Measurements from ENCODE around the gene NFXL1.

NFXL1 gene

DNA sequence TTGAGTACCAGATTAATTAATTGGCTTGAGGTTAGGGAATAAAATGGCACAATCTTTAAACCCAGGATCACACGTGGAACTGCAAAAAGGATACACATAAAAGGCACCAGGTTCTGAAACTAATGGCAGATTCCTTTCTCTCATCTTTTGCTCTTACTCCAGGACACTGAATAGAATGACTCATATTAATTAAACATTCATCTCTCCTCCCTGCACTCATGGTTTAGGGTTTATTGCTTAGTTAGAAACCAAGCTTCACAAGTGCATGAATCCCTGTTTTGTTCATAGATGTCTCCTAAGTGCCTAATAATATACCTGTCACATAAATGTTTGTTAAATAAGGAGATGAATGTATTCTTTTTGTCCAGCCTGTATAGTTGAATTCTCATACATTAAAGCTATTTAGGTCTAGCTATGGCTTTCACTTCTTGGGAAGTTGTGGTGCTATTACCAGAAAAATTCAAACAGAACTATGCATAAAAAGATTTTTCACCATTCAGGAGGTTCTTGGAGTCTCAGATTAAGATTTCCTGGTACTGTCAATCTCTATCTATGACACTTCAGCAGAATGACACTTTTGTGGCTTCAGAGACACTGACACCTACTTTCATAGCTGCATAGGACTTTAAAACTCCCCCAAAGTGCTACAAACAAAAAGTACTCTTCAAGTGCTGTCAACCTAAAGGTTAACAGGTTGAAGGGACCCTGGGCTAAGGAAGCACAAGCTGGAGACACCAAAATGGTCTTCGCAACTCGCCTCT lies 83.9 kb downstream of the NFXL1 start:
- no peak for DNase-seq

DNA sequence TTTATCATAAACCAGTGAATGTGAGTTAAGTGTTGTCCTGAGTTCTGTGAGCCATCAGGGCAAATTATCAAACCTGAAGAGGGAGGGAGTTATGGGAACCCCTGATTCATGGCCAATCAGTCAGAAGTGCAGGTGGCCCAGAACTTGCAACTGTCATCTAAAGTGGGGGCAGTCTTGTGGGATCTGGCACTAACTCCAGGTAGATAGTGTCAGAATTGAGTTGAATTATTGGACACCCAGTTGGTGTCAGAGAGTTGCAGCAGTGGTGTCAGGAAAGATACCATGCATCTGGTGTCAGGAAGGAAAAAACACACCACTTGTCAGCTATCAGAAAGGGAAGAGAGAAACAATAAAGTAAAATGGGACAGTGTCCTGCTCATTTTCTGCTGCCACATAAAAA lies 84.9 kb downstream of the NFXL1 start:
- no peak for DNase-seq

DNA sequence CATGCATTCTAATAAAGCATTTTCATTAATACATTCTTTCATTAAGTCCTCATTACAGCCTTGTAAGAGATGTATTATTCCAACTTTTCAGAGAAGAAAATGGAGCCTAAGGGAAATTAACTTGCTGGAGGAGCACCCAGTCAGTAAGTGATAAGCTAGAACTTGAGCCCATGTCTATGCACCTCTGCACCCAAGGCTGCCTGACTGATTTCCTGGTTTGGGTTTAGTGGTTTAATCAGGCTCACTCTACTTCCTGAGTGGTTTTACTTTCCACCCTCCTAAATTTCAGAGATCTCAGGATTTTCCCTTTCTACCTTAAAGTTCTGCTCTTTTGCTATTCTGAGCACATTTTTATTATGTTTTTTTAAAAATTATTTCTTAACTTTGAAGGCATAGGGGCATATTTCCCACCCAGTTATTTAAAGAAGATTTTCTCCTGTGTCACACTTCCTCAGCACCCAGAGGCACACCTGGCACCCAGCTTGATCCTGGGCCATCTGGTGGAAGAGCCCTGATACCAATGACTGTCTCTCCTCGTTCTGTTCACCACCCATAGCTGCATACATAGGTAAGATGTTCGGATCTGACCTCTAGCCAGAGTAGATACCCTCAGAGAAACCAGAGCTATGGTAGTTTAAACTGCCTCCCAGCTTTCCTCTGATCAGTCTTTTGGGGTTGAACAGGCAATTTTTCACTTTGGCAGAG lies 86.9 kb downstream of the NFXL1 start:
- no peak for DNase-seq

DNA sequence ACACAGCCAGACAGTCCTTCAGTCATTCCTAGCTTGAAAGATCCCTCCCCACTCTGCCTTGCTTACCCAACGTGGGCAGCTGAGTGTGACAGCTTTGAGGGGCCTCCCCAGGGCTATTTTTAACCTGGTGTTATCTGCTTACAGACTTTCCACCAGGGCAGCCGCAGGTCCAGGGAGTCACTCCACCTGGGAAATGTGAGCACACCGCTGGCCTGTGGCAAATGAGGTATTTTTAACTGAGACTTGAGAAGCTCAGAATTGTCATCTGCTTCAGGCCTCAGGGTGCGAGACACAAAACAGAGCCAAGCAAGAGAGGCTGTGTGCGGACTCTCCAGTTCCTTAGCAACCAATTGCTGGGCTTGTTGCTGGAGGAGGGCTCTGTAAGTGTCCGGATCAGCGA lies 89.5 kb downstream of the NFXL1 start:
- no peak for DNase-seq

DNA sequence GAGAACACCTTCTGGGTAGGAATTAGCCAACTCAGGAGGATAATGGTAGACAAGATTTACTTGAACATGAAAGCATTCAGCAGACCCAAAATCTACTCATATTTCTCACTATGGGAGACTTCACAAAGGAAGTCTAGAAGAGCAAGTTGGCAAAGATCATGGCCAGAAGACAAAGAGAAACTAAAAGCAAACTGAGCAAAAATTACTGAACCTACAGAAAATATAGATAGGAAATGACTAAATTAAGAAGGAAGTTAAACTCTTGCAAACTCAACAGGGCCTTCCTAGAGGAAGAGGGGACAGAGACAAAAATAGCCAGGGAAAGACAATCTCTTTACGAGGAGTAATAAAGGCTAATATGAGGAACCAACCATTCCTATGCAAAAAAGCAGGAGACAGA lies 95.2 kb downstream of the NFXL1 start:
- DNase-seq, result no peak

DNA sequence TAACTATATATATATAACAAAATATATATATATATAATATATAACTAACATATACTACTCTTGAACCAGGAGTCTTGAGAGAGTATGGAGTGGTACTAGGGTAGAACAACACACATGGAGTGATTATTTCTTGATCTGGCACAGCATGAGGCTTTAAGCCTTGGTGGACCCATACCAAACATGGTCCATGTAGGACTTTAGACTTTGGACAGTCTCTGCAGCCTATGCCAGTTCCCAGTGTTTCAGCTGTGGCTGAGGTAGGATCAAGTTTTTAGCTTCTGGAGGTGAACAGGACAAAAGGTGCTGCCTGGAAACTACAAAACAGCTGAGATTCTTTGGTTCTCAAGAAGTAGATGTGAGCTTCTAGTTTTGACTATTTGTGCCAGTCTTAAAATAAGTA lies 97.1 kb downstream of the NFXL1 start:
- DNase-seq, result no peak

DNA sequence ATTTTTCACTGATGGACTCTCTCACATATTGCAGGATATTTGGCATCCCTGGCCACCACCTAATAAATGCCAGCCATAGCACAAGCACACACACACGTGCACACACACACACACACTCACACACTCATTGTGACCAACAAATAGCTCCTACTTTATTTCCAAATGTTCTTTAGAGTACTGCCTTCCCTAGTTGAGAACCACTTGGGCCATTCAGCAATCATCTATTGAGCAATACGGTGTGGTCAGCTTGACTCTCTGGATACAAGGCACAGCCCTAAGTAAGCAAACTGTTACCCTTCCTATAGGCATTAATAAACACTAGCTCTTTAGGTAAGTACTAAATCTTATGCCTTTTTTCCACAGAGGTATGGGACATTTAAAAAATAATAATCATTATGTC lies 97.6 kb downstream of the NFXL1 start:
- DNase-seq, result no peak

DNA sequence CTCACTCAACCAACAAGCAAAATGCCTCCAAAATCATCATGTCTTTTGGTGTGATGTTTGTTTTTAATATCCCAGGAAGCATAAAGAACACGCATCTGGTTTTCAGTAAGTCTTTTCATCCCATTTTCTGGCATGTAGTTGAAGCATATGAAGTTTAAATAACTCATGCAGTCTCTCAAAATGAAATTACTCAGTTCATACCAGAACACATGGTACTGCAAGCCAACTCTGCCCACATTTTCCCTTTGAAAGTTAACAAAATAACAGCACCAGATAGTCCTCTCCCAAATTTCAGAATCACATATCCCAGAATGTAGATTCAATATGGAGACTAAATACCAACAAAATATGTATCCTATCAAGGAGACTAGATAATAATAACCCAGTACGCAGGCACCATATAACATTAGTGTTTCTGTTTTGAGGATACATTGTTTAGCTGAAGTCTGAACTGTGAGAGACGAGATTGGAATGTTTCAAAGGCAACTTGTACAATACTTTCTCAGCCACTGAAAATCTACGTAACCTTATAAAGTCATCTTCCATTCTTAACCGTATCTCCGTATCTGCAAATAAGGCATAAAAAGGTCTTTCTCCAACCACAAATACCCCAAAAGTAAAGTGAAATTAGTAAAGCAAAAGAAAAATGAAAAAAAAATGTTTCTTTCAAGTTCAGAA lies 99.6 kb downstream of the NFXL1 start:
- DNase-seq, result no peak

DNA sequence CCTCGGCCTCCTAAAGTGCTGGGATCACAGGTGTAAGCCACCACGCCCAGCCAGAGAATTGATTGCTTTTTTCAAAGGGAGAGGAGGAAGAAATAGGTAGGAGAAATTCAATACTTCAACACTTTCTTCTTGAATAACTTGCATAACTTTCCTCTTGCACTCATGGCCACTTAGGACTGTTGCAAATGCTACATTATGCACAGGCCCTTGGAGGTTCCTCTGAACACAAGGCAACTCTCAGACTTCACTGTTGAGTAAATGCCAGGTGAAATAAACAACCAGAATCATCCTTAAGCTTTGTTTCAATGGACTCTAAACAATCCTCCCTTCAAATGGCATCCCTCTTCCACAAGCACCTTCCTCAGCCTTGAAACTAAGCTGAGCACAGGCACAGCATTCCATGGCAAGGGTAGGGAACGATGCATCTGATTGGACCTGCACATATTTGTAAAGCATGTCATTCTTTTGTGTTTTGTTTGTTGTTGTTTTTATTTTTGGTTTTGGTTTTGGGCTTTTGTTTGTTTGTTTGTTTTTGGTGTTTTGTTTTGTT lies 104.7 kb downstream of the NFXL1 start:
- no peak for DNase-seq

DNA sequence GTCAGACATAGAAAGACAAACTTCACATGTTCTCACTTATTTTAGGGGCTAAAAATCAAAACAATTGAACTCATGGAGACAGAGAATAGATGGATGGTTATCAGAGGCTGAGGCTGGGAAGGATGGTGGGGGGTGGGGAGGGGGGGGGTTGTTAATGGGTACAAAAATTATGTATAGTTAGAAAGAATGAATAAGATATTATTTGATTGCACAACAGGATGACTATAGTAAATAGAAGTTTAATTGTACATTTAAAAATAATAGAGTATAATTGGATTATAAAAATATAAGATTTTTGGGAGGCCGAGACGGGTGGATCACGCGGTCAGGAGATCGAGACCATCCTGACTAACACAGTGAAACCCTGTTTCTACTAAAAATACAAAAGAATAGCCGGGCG lies 109.8 kb downstream of the NFXL1 start:
- DNase-seq, result no peak

DNA sequence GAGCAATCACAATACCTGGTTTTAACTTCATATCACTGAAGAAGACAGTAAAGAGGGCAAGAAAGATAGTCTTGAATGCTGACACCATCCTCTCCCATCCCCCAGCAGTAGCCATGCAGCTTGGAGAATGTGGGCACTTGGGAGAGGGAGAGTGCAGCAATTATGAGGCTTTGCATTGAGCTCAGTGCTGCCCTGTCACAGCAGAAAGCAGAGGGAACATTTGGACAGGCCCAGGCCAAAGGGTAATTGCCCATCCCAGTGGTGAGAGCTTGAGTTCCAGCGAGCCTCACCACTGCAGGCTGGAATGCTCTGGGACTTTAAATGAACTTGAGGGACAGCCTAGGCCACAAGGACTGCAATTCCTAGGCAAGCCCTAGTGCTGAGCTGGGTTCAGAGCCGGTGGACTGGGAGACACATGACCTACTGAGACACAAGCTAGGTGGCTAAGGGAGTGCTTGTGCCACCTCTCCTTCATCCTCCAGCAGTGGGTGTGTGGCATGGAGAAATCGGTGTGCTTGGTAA lies 112.8 kb downstream of the NFXL1 start:
- DNase-seq, result no peak

DNA sequence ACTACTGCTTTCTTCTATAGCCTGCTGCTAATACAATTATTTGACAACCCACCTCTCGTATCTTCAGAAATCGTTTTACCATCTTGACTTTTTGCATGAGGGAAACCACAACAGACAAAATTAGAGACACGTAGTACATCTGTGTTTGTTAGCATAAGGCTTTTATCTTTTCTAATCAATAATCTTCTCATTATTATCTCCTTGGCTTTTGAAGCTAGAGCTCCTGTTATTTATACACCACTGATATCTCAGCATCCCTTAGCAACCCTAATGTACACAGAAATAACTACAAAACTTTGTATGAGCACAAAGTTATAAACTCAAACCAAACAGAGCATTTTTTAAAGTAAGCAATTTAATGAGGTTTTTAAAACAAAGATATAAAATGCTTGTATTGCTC lies 116.2 kb downstream of the NFXL1 start:
- no peak for DNase-seq

All from T-helper 9 cell (primary cell).